ENCODE measurements around the gene NRCAM. TPM values are rescaled to one million over a fixed set of nuclear protein-coding genes. Genes with fewer than 3 reads are reported as not detected.

Gene NRCAM
- total RNA-seq, 4 donors from 2014 or later: 1.1 to 6.1 (median 4.0) TPM

DNA sequence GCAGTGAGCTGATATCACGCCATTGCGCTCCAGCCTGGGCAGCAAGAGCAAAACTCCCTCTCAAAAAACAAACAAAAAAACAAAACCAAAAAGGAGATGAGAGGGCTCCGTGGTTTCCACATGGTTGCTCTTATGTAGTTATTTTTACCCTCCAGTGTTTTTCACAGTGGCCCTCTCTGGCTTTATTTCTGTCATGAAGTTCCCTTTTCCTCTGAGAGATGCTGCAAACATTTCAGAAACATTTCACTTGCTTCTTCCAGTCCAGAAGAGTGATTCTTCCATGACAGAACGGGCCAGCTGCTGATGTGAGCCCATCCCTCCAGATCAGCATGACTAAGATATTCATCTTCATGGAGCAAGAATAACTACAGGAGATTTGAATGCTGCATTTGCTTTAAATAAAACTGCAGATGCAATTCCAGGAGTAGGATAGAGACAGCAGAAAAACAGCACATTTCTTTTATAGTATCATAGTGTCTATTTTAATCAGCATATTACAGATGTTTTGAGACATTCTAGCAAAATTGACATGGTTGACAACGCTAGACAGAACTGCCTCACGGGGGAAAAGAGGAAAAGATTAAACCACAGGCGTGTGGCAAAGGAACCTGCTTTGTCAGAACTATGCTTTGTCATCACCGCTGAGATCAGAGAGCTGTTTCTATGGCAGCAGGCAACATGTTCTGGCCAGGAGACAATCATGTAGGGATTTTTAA lies 40.3 kb downstream of the NRCAM start:
- no peak for DNase-seq (ENCODE audit: low spot score in 2 of 2)
- WGBS, 2 donors: 26 to 30% methylated on average over 8 of the region's 8 CpGs
- TF ChIP-seq, protein P1, sequence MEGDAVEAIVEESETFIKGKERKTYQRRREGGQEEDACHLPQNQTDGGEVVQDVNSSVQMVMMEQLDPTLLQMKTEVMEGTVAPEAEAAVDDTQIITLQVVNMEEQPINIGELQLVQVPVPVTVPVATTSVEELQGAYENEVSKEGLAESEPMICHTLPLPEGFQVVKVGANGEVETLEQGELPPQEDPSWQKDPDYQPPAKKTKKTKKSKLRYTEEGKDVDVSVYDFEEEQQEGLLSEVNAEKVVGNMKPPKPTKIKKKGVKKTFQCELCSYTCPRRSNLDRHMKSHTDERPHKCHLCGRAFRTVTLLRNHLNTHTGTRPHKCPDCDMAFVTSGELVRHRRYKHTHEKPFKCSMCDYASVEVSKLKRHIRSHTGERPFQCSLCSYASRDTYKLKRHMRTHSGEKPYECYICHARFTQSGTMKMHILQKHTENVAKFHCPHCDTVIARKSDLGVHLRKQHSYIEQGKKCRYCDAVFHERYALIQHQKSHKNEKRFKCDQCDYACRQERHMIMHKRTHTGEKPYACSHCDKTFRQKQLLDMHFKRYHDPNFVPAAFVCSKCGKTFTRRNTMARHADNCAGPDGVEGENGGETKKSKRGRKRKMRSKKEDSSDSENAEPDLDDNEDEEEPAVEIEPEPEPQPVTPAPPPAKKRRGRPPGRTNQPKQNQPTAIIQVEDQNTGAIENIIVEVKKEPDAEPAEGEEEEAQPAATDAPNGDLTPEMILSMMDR (IDR thresholded peaks at IDR 0.05): no peak
- TF ChIP-seq POLR2A (IDR thresholded peaks at IDR 0.05): no peak
- intact Hi-C loops (cut with DNase I; ENCODE audit: low total_unique reads): no loop called here
- H3K4me3 ChIP-seq (ENCODE audit: low read depth, poor library complexity, severe bottlenecking): no peak overlapping the region

DNA sequence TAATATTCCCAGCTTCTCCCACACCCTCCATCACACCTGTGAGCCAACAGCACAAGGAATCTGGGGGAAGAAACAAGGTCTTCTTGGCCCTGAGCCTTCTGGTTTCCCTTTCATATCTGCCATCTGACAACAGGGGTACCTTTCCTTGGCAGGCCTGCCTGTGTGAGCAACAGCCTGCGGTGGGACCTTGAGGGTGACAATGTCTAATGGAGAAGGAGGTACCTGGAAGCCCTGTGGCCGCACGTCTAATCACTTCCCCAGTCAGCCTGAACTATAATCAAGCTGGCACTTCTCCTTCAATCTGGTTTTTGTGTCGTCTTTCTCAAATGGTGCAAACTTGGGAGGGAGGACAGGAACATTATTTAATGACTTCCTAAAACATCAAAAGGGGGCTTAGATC lies 41.2 kb downstream of the NRCAM start:
- H3K4me3 ChIP-seq (ENCODE audit: low read depth, poor library complexity, severe bottlenecking): no peak overlapping the region
- intact Hi-C loops (cut with DNase I; ENCODE audit: low total_unique reads): no loop called here
- DNase-seq (ENCODE audit: low spot score in 2 of 2): no peak
- WGBS, 2 donors: 69 to 79% methylated on average over 4 of the region's 4 CpGs
- TF ChIP-seq POLR2A (IDR thresholded peaks at IDR 0.05): no peak
- TF ChIP-seq, protein P1 (IDR thresholded peaks at IDR 0.05): no peak

- 76 to 79% methylated on average over 3 of the region's 3 CpGs for WGBS, 2 donors
- intact Hi-C loops (cut with DNase I; ENCODE audit: low total_unique reads): no loop called here
- no peak overlapping the region for H3K4me3 ChIP-seq (ENCODE audit: low read depth, poor library complexity, severe bottlenecking)
- DNase-seq (ENCODE audit: low spot score in 2 of 2): no peak
- no peak for TF ChIP-seq POLR2A (IDR thresholded peaks at IDR 0.05)
Observed at GRCh38 chr7:108413782-108414492, 42.3 kb downstream of the NRCAM start.

- TF ChIP-seq, protein P1 (IDR thresholded peaks at IDR 0.05): no peak
- no peak for TF ChIP-seq POLR2A (IDR thresholded peaks at IDR 0.05)
- intact Hi-C loops (cut with DNase I; ENCODE audit: low total_unique reads): no loop called here
- DNase-seq (ENCODE audit: low spot score in 2 of 2): no peak
- H3K4me3 ChIP-seq (ENCODE audit: low read depth, poor library complexity, severe bottlenecking): no peak overlapping the region
Observed at GRCh38 chr7:108413337-108413736, 42.9 kb downstream of the NRCAM start.

DNA sequence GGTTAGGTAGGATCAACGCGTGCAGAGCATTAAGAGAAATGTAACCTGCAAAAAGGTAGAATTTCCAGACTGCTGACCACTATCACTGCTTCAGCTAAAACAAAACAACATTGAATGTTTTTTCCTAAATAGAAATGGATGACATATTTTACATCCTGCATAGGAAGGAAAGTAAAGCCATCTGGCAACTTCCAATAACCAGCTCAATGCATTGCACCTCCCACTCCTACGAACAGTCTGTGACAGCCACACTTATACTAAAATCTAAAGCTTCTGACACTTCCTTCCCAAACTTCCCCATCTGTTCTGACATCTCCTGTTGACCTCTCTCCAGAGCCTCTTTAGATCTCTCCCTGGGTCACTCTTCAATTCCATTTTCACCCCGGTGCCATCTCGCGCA lies 47.1 kb downstream of the NRCAM start:
- intact Hi-C loops (cut with DNase I; ENCODE audit: low total_unique reads): no loop called here
- TF ChIP-seq, protein P1 (IDR thresholded peaks at IDR 0.05): no peak

DNA sequence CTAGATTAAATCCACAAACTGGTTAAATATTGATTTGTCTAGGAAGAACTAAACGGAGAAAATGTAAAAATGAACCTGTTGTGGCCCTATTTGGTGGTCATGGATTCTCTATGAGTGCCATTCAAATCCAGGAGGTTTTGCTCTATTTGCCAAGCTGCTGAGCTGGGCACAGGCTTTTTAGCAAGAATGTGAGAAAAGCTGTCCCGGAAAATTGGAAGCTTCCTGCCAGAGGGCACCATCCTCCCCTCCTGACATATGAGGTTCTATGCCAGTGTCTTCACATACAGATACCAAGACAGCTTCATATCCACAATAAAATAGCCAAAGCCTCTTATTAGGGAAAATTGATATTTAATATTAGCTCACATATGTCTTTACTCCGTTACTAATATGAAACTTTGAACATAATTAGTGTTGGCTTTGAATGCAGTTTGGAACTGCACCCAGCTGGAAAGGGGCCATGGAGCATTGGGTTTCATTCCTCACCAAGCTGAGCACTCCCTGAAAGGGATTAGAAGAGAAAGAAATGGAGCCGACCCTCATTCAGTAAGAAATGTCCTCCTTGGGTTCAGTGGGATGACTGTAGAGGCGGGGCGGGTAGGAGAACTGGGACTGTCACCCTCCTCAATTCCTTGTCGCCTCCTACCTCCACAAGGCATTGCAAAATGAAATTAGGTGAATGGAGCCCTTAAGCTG lies 47.8 kb downstream of the NRCAM start:
- intact Hi-C loops (cut with DNase I; ENCODE audit: low total_unique reads): no loop called here
- DNase-seq (ENCODE audit: low spot score in 2 of 2): no peak
- TF ChIP-seq POLR2A (IDR thresholded peaks at IDR 0.05): no peak
- TF ChIP-seq, protein P1 (IDR thresholded peaks at IDR 0.05): no peak
- WGBS, 2 donors: 54 to 55% methylated on average over 7 of the region's 7 CpGs
- H3K4me3 ChIP-seq (ENCODE audit: low read depth, poor library complexity, severe bottlenecking): no peak overlapping the region

More for the DNA sequence above, 47.1 kb downstream of the NRCAM start:
- no peak for DNase-seq (ENCODE audit: low spot score in 2 of 2)
- no peak overlapping the region for H3K4me3 ChIP-seq (ENCODE audit: low read depth, poor library complexity, severe bottlenecking)
- WGBS, 2 donors: 93 to 95% methylated on average over 6 of the region's 6 CpGs

Measured in lower leg skin (tissue), 4 donors.